ENCODE data around the gene PCSK4. TPM values are rescaled to one million over a fixed set of nuclear protein-coding genes. Genes with fewer than 3 reads are reported as not detected.

The PCSK4 gene
- polyA plus RNA-seq, 2 of the 4 experiments (the other 2 are of a cell fraction) = 0.76 to 2.1 TPM

GRCh38 chr19:1473085-1473851 is 16.9 kb downstream of the PCSK4 start:
- ATAC-seq (no peak), FAIRE-seq (no peak)
- POLR2A ChIA-PET = no interaction called here

GRCh38 chr19:1472231-1473084 is 17.7 kb downstream of the PCSK4 start:
- POLR2A ChIA-PET = no interaction called here
- no peak overlapping the region for H3K27ac ChIP-seq
- CTCF ChIA-PET = interaction anchor here (1.0 to 2.1 kb wide), 4 partner anchors 18 to 28 kb away, joined by 3 to 8 read pairs (median 4); partner anchors contain the start of gene REEP6
- H3K9me3 ChIP-seq = no peaks in the 10 kb centered on the region
- TF ChIP-seq ESRRA (IDR thresholded peaks at IDR 0.05; ENCODE audit: borderline replicate concordance, low read length) (no peak), HOXA7 (CRISPR knock-in tag; IDR thresholded peaks at IDR 0.05) (no peak), RCOR1 (IDR thresholded peaks at IDR 0.05; ENCODE audit: low read depth, low read length) (no peak), EP300 (IDR thresholded peaks at IDR 0.05) (no peak), TP53 (CRISPR knock-in tag; IDR thresholded peaks at IDR 0.05) (no peak), NPAS2 (CRISPR knock-in tag; IDR thresholded peaks at IDR 0.05; ENCODE audit: borderline replicate concordance) (no peak), ELK1 (IDR thresholded peaks at IDR 0.05; ENCODE audit: low read depth, low read length) (no peak), MYC (IDR thresholded peaks at IDR 0.05; ENCODE audit: borderline replicate concordance, low read length) (no peak), NR3C1 (IDR thresholded peaks at IDR 0.05) (no peak), RNF2 (IDR thresholded peaks at IDR 0.05; ENCODE audit: borderline replicate concordance, low read depth) (no peak), SMC3 (IDR thresholded peaks at IDR 0.05) (no peak), CEBPB (IDR thresholded peaks at IDR 0.05) (no peak), HEYL (CRISPR knock-in tag; IDR thresholded peaks at IDR 0.05) (no peak), SREBF2 (IDR thresholded peaks at IDR 0.05) (no peak), USF2 (IDR thresholded peaks at IDR 0.05) (no peak), CTCF (IDR thresholded peaks at IDR 0.05) (no peak), JUNB (IDR thresholded peaks at IDR 0.05) (no peak), HDAC2 (IDR thresholded peaks at IDR 0.05) (no peak), GATA3 (IDR thresholded peaks at IDR 0.05; ENCODE audit: borderline replicate concordance) (no peak)
- H3K4me1 ChIP-seq = peaks cover 7% of the 10 kb centered on the region
- ATAC-seq = no peak
- WGBS (ENCODE audit: missing lambda C conversion rate) = 90% methylated on average over 20 of the region's 44 CpGs
- no peak for FAIRE-seq
- DNase-seq (ENCODE audit: low read depth in 1 of 2, low spot score in 1 of 2) = no peak
- no peak overlapping the region for H3K4me3 ChIP-seq
- no peak overlapping the region for H3K4me2 ChIP-seq

More at GRCh38 chr19:1473085-1473851, 16.9 kb downstream of the PCSK4 start:
- no peak overlapping the region for H3K27ac ChIP-seq
- DNase-seq (ENCODE audit: low read depth in 1 of 2, low spot score in 1 of 2) = no peak
- WGBS (ENCODE audit: missing lambda C conversion rate) = 88% methylated on average over 14 of the region's 20 CpGs
- no peak overlapping the region for H3K4me2 ChIP-seq
- H3K4me3 ChIP-seq = no peak overlapping the region
- peaks cover 14% of the 10 kb centered on the region for H3K4me1 ChIP-seq
- TF ChIP-seq RNF2 (IDR thresholded peaks at IDR 0.05; ENCODE audit: borderline replicate concordance, low read depth) (no peak), JUN (IDR thresholded peaks at IDR 0.05) (0 out of 5 replicates have a peak, but pooled peaks of 1 of the 2 experiments have one; percentile 16)
- H3K9me3 ChIP-seq = no peaks in the 10 kb centered on the region
- CTCF ChIA-PET = interaction anchor here (0.8 to 2.1 kb wide), 5 partner anchors 17 to 73 kb away, joined by 3 to 8 read pairs (median 3); partner anchors contain the start of gene REEP6

All from A549 (cell line).